Smooth muscle cell (in vitro differentiated cells): ENCODE data around the gene SLC12A8. TPM values are rescaled to one million over a fixed set of nuclear protein-coding genes. Genes with fewer than 3 reads are reported as not detected.

Experiments
- DNase-seq: peaks from one replicate; lab custom pipeline; 2025; ENCODE audit not compliant: unreplicated experiment; lab: John Stamatoyannopoulos, UW
- H2AFZ ChIP-seq: fragments of 200-600 bp; sonication (generic); 2 replicates; pipeline ENCODE4 v1.6.0; 2016; ENCODE audit warnings: antibody characterized with exemption, low read depth, mild to moderate bottlenecking
- H3F3A ChIP-seq: fragments of 200-600 bp; sonication (generic); 2 replicates; pipeline ENCODE4 v1.6.0; 2017; ENCODE audit warnings: antibody characterized with exemption, low read depth
- H3K27ac ChIP-seq: fragments of 200-600 bp; sonication (generic); 2 replicates; pipeline ENCODE4 v1.5.1; 2016; ENCODE audit warnings: low read depth, mild to moderate bottlenecking
- H3K27me3 ChIP-seq: fragments of 200-600 bp; sonication (generic); 2 replicates; pipeline ENCODE4 v1.6.1; 2016; ENCODE audit warnings: low read depth, mild to moderate bottlenecking
- H3K36me3 ChIP-seq: fragments of 200-600 bp; sonication (generic); 2 replicates; pipeline ENCODE4 v1.5.1; 2016; ENCODE audit warnings: low read depth
- H3K4me1 ChIP-seq: fragments of 200-600 bp; sonication (generic); 2 replicates; pipeline ENCODE4 v1.5.1; 2016; ENCODE audit warnings: low read depth
- H3K4me2 ChIP-seq: fragments of 200-600 bp; sonication (generic); 2 replicates; pipeline ENCODE4 v1.6.0; 2016; ENCODE audit warnings: mild to moderate bottlenecking
- H3K4me3 ChIP-seq: fragments of 200-600 bp; sonication (generic); 2 replicates; pipeline ENCODE4 v1.5.1; 2016; ENCODE audit warnings: mild to moderate bottlenecking
- H3K79me2 ChIP-seq: fragments of 200-600 bp; sonication (generic); 2 replicates; pipeline ENCODE4 v1.6.0; 2016; ENCODE audit warnings: low read depth, mild to moderate bottlenecking
- H3K9ac ChIP-seq: fragments of 200-600 bp; sonication (generic); 2 replicates; pipeline ENCODE4 v1.6.0; 2016; ENCODE audit warnings: low read depth
- H3K9me3 ChIP-seq: fragments of 200-600 bp; sonication (generic); replicated peaks from 2 replicates; pipeline ENCODE4 v1.5.1; 2016; ENCODE audit warnings: low read depth
- H4K20me1 ChIP-seq: fragments of 200-600 bp; sonication (generic); 2 replicates; pipeline ENCODE4 v1.6.0; 2016; ENCODE audit warnings: low read depth
- WGBS: methylation state at CpG from one replicate; pipeline ENCODE4 v1.1.7; 2016; ENCODE audit warnings: low lambda C conversion rate; 5-methylcytosine and 5-hydroxymethylcytosine counted together
- polyA plus RNA-seq: library from polyadenylated mRNA; unstranded; fragments of >200 nt; fragmentation: Nextera tagmentation; extraction: Ambion mirVana; gene quantifications from 2 replicates; pipeline ENCODE4 v1.2.1, GENCODE V29; 2016
- total RNA-seq: library from RNA; depleted of rRNA; stranded (reverse); fragments of >200 nt; gene quantifications from 2 replicates; pipeline ENCODE4 v1.2.3, GENCODE V29; 2014
- TF ChIP-seq, protein P1 (sequence below): fragments of 200-600 bp; sonication (generic); IDR thresholded peaks from 2 replicates; pipeline ENCODE4 v1.5.1; 2017; ENCODE audit warnings: borderline replicate concordance, mild to moderate bottlenecking, antibody characterized with exemption; ENCODE audit not compliant: insufficient read depth, poor library complexity, severe bottlenecking

Gene SLC12A8
- total and polyA plus RNA-seq, 2 experiments from 2014 or later: 28.5 to 54.3 TPM

DNA sequence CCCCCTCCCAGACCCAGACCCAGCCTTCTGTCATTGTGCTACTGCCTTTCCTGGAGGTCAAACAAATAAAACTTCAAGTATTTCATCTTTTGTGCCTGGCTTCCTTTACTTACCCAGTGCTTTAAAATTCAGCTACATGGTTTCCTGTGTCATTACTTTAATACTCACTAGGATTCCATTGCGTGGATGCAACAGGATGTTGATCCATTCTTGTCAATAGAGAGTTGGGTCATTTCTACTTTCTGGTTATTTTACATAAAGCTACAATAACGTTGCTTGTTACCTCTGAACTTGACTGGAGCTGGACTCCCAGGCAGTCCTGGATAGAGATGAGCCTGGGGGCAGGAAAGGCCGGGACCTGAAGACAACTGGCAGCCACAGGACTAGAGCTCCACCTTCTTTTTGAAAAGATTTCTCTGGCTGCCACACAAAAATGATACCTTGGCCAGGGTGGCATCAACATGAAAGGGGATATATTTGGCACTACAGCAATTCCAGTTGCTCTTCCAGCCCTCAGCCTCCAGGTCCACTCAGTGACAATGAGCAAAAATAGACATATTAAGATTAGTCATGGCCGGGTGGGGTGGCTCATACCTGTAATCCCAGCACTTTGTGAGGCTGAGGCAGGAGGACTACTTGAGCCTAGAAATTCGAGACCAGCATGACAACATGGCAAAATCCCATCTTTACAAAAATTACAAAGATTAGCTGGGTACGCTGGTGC, 133.4 kb downstream of the SLC12A8 start:
- Histone ChIP-seq H3K4me1 (no peaks in the 10 kb centered on the region), H2AFZ (no peak overlapping the region), H3K27me3 (no peaks in the 10 kb centered on the region), H3K9me3 (no peaks in the 10 kb centered on the region), H3K9ac (no peak overlapping the region), H3K36me3 (no peaks in the 10 kb centered on the region), H3K4me3 (no peak overlapping the region), H3K4me2 (no peak overlapping the region), H3F3A (no peaks in the 10 kb centered on the region), H3K27ac (no peak overlapping the region), H4K20me1 (no peaks in the 10 kb centered on the region), H3K79me2 (no peaks in the 10 kb centered on the region)
- DNase-seq: no peak
- WGBS: 94% methylated on average over 6 of the region's 6 CpGs
- TF ChIP-seq, protein P1, sequence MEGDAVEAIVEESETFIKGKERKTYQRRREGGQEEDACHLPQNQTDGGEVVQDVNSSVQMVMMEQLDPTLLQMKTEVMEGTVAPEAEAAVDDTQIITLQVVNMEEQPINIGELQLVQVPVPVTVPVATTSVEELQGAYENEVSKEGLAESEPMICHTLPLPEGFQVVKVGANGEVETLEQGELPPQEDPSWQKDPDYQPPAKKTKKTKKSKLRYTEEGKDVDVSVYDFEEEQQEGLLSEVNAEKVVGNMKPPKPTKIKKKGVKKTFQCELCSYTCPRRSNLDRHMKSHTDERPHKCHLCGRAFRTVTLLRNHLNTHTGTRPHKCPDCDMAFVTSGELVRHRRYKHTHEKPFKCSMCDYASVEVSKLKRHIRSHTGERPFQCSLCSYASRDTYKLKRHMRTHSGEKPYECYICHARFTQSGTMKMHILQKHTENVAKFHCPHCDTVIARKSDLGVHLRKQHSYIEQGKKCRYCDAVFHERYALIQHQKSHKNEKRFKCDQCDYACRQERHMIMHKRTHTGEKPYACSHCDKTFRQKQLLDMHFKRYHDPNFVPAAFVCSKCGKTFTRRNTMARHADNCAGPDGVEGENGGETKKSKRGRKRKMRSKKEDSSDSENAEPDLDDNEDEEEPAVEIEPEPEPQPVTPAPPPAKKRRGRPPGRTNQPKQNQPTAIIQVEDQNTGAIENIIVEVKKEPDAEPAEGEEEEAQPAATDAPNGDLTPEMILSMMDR: no peak

DNA sequence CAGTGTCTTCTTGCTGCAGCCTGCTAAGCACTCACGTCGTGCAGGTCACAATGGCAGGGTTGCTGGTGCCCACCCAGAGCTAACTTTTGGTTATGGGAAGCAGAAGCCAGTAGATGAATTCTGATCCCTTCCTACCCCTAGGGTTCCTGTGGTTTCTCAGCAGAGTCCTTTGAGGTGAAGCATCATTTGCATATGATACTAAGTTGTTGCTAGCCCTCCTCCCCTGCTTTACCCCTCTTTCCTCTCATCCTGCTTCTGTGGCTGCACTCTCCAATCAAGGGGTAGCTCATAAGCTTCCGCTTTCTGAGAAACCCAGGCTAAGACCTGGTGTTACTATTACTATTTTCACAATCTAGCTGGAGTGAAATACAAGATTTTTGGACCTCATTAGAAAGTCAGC, 134.7 kb downstream of the SLC12A8 start:
- H3F3A ChIP-seq: no peaks in the 10 kb centered on the region
- 94% methylated on average over 3 of the region's 3 CpGs for WGBS
- no peak overlapping the region for H3K4me3 ChIP-seq
- H3K9me3 ChIP-seq: no peaks in the 10 kb centered on the region
- TF ChIP-seq, protein P1: no peak
- DNase-seq: no peak
- no peaks in the 10 kb centered on the region for H3K27me3 ChIP-seq
- no peak overlapping the region for H3K4me2 ChIP-seq
- no peak overlapping the region for H2AFZ ChIP-seq
- H3K79me2 ChIP-seq: no peaks in the 10 kb centered on the region
- H3K27ac ChIP-seq: no peak overlapping the region
- H3K4me1 ChIP-seq: no peaks in the 10 kb centered on the region
- H3K9ac ChIP-seq: no peak overlapping the region
- H3K36me3 ChIP-seq: no peaks in the 10 kb centered on the region
- H4K20me1 ChIP-seq: no peaks in the 10 kb centered on the region

DNA sequence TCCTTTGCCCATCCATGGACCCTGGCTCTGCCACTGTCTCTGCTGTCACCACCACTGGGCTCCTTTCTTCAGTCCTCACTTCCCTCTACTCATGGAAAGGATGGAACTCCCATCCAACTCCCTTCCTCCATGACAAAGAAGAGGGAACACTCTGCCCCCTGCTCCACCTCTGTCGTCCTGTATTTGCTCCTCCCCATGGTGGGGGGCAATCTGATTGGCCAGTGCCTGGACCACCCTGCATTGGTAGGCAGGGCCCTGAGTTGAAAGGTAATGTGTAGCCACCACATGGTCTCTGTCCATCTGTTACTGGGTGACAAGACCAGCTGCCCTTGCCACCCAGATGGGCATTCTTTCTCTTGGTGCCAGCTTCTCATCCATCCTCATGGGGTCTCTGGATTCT, 136.1 kb downstream of the SLC12A8 start:
- Histone ChIP-seq H3K36me3 (no peaks in the 10 kb centered on the region), H4K20me1 (no peaks in the 10 kb centered on the region), H3K27ac (no peak overlapping the region), H3K27me3 (no peaks in the 10 kb centered on the region), H2AFZ (no peak overlapping the region), H3K4me2 (no peak overlapping the region), H3F3A (no peaks in the 10 kb centered on the region), H3K4me1 (no peaks in the 10 kb centered on the region), H3K79me2 (no peaks in the 10 kb centered on the region), H3K4me3 (no peak overlapping the region), H3K9me3 (no peaks in the 10 kb centered on the region), H3K9ac (no peak overlapping the region)
- TF ChIP-seq, protein P1: no peak
- WGBS: 86% methylated on average over 1 of the region's 1 CpG
- no peak for DNase-seq

DNA sequence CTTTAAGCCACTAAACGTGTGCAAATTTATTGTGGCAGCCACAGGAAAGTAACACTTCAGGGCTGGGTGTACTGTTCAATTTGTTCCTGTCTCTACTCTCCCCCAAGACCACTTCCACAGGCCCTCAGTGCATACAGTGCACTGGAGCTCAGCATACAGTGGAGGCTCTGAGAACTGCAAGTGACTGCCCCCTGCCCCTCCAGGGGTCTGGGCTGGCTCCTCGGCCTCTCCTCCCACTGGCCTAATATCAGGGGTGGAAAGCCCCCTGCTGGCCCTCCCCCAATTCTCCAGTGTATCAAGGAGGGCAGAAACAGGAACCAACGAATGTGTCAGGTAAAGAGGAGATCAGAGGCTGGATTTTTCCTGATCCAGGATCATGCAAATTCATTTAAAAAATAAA, 136.8 kb downstream of the SLC12A8 start:
- TF ChIP-seq, protein P1: no peak
- no peak overlapping the region for H3K4me2 ChIP-seq
- H3K27me3 ChIP-seq: no peaks in the 10 kb centered on the region
- no peaks in the 10 kb centered on the region for H3K79me2 ChIP-seq
- H4K20me1 ChIP-seq: no peaks in the 10 kb centered on the region
- H3F3A ChIP-seq: no peaks in the 10 kb centered on the region
- H3K9ac ChIP-seq: no peak overlapping the region
- H3K4me1 ChIP-seq: no peaks in the 10 kb centered on the region
- H3K9me3 ChIP-seq: no peaks in the 10 kb centered on the region
- no peak overlapping the region for H3K4me3 ChIP-seq
- H2AFZ ChIP-seq: no peak overlapping the region
- DNase-seq: no peak
- H3K36me3 ChIP-seq: no peaks in the 10 kb centered on the region
- H3K27ac ChIP-seq: no peak overlapping the region
- WGBS: 50% methylated on average over 3 of the region's 3 CpGs
